ENCODE measurements around the gene SARM1.

Gene SARM1

DNA sequence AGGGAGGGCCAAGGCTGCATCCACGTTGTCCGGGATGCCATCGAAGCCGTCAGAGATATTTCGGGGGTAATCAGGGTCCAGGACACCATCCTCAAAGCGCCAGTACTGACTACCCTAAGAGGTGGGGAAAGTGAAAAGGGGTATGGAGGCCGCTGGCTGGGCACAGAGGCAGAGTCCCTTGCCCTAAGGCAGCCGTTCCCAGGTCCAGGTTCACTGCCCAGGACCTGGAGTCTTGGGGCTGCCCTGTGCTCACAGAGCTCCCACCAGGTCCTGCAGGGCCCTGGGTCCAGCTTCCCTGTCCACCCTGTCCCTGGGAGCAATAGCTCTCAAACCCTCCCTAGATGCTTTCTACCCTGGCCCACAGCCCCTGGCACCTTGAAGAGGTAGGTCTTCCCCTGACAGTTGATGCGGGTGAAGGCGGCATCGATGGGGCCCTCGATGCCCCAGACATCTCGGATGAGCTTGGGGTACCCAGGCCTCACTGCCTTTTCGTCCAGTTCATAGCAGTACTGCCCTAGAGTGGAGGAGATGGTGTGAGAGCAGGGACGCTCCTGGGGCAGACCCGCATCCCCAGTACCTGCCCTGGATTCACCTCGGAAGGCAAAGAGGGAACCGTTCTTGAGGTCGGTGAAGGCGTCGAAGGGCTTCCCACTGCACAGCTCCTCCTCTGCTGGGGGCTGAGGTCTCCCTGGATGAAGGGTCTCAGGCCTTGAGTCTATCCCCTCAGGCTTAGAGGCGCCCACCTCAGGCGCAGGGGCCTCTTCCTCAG lies 2.4 kb upstream of the SARM1 start:
- H2AK5ac ChIP-seq (ENCODE audit: low read depth, low read length): peak overlapping the region; percentile 86
- peaks cover 2 to 9% of the 10 kb centered on the region in 2 donors for H3K36me3 ChIP-seq (replicated peaks in 1 of 2; ENCODE audit: control insufficient read depth in 2 of 2, insufficient read depth in 2 of 2, low read length in 2 of 2)
- H3K14ac ChIP-seq (ENCODE audit: low read length): no peak overlapping the region
- no peak overlapping the region for H3K18ac ChIP-seq (ENCODE audit: low read length)
- no peak overlapping the region for H3K4ac ChIP-seq (ENCODE audit: low read length)
- H3K4me3 ChIP-seq (ENCODE audit: low read length in 2 of 2): no peak overlapping the region
- no peak overlapping the region for H3K23ac ChIP-seq (ENCODE audit: low read depth, low read length, poor library complexity)
- H3K27ac ChIP-seq (replicated peaks; ENCODE audit: low read length): no peak overlapping the region
- H2BK12ac ChIP-seq (ENCODE audit: low read length): no peak overlapping the region
- no peak overlapping the region for H3K9ac ChIP-seq (ENCODE audit: low read depth, low read length, poor library complexity)
- no peak overlapping the region for H2AFZ ChIP-seq (ENCODE audit: low read length)
- no peak overlapping the region for H2BK15ac ChIP-seq (ENCODE audit: low read length)
- H4K8ac ChIP-seq (ENCODE audit: low read depth, low read length): no peak overlapping the region
- H3K4me2 ChIP-seq (ENCODE audit: insufficient read depth, low read length, poor library complexity, severe bottlenecking): no peak overlapping the region
- no peak overlapping the region for H4K91ac ChIP-seq (ENCODE audit: low read depth, low read length, poor library complexity)
- DNase-seq (ENCODE audit: low spot score): no peak
- WGBS, 2 donors (ENCODE audit: extremely low coverage in 2 of 2, insufficient read length in 2 of 2, insufficient replicate concordance in 1 of 2): no CpG with 5 or more reads among the region's 23 CpGs
- H3K9me3 ChIP-seq (replicated peaks in 1 of 2; ENCODE audit: control insufficient read depth in 2 of 2, insufficient read depth in 1 of 2, low read depth in 1 of 2, low read length in 2 of 2): no peaks in the 10 kb centered on the region
- H3K27me3 ChIP-seq (ENCODE audit: control insufficient read depth in 3 of 3, insufficient read depth in 3 of 3, low read depth in 1 of 3, low read length in 3 of 3): peaks cover 0 to 16% (median 0%) of the 10 kb centered on the region in 3 experiments
- no peak overlapping the region for H2BK120ac ChIP-seq (ENCODE audit: low read depth, low read length)
- H3K4me1 ChIP-seq (ENCODE audit: control insufficient read depth in 2 of 2, insufficient read depth in 1 of 2, low read depth in 1 of 2, low read length in 2 of 2): peaks cover 24 to 25% of the 10 kb centered on the region in 2 donors
- H2BK5ac ChIP-seq (ENCODE audit: low read length): no peak overlapping the region
- no peaks in the 10 kb centered on the region for H3K79me1 ChIP-seq (ENCODE audit: low read depth, low read length)

DNA sequence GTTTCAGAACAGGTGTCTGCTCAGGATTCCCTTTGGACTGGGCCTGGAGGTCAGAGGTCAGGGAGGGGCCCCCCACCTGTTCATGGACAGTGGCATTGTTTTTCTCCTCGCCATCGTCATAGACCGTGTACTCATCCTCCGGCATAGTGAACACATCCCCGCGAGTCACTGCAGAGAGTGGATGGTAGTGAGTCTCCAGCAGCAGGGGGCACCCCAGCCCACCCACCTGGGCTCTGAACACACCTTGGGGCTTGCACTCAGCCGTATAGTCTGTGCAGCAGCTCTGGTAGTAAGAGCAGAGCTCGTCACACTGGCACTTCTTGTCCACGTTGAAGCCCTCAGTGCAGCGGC lies 1.8 kb upstream of the SARM1 start:
- H3K36me3 ChIP-seq (replicated peaks in 1 of 2; ENCODE audit: control insufficient read depth in 2 of 2, insufficient read depth in 2 of 2, low read length in 2 of 2): peaks cover under 1 to 10% of the 10 kb centered on the region in 2 donors
- H2AFZ ChIP-seq (ENCODE audit: low read length): peak overlapping the region; percentile 48
- H2BK15ac ChIP-seq (ENCODE audit: low read length): peak overlapping the region; percentile 69
- H3K27me3 ChIP-seq (ENCODE audit: control insufficient read depth in 3 of 3, insufficient read depth in 3 of 3, low read depth in 1 of 3, low read length in 3 of 3): peaks cover 0 to 16% (median 0%) of the 10 kb centered on the region in 3 experiments
- H3K4ac ChIP-seq (ENCODE audit: low read length): no peak overlapping the region
- H2BK5ac ChIP-seq (ENCODE audit: low read length): peak overlapping the region; percentile 47
- peak overlapping the region; percentile 6 for H3K14ac ChIP-seq (ENCODE audit: low read length)
- peak overlapping the region; percentile 64 for H3K27ac ChIP-seq (replicated peaks; ENCODE audit: low read length)
- H2AK5ac ChIP-seq (ENCODE audit: low read depth, low read length): peak overlapping the region; percentile 86
- peak overlapping the region; percentile 20 for H3K18ac ChIP-seq (ENCODE audit: low read length)
- H4K8ac ChIP-seq (ENCODE audit: low read depth, low read length): no peak overlapping the region
- no peak overlapping the region for H3K23ac ChIP-seq (ENCODE audit: low read depth, low read length, poor library complexity)
- WGBS, 2 donors (ENCODE audit: extremely low coverage in 2 of 2, insufficient read length in 2 of 2, insufficient replicate concordance in 1 of 2): no CpG with 5 or more reads among the region's 10 CpGs
- peaks cover 24 to 25% of the 10 kb centered on the region in 2 donors for H3K4me1 ChIP-seq (ENCODE audit: control insufficient read depth in 2 of 2, insufficient read depth in 1 of 2, low read depth in 1 of 2, low read length in 2 of 2)
- H3K9me3 ChIP-seq (replicated peaks in 1 of 2; ENCODE audit: control insufficient read depth in 2 of 2, insufficient read depth in 1 of 2, low read depth in 1 of 2, low read length in 2 of 2): no peaks in the 10 kb centered on the region
- H3K9ac ChIP-seq (ENCODE audit: low read depth, low read length, poor library complexity): no peak overlapping the region
- H3K79me1 ChIP-seq (ENCODE audit: low read depth, low read length): peaks cover 3% of the 10 kb centered on the region
- H2BK12ac ChIP-seq (ENCODE audit: low read length): no peak overlapping the region
- H3K4me2 ChIP-seq (ENCODE audit: insufficient read depth, low read length, poor library complexity, severe bottlenecking): no peak overlapping the region
- H4K91ac ChIP-seq (ENCODE audit: low read depth, low read length, poor library complexity): no peak overlapping the region
- H2BK120ac ChIP-seq (ENCODE audit: low read depth, low read length): no peak overlapping the region
- H3K4me3 ChIP-seq (ENCODE audit: low read length in 2 of 2): no peak overlapping the region
- DNase-seq (ENCODE audit: low spot score): no peak

DNA sequence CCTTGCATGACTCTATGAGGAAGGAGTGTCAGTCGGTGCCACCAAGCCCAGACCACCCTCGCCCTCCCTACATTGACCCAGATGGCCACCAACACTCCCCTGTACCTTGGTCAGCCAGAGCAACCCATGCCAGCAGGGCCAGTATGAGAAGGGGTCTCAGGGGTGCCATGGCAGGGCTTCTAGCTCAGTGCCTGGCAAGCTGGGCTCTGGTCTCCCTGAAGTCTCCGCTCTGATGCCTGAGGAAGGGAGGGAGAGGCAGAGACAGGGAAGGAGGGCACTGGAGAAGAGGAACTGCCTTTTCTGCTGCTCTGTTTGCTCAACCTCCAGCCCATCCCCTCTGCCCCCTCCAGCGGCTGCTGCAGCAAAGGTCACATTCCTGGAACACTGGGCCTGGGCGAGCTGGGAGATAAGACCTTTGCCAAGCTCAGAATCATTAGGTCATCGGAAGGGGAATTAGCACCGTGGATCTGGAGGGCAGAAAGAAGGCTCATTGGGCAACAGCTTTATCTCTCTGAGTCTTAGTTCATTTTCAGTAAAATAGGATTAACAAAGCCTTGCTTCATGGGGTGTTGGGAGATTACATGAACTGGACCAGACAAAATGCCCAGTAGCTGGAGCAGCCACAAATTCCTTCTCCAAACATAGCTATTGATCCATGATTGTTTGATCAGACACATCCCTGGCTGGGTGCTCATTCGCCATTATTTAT lies 1.3 kb upstream of the SARM1 start, which contains the start of gene VTN:
TSS of gene VTN (minus strand) at position 273 of the 709 bp plus-strand sequence. CDS start at position 169, 104 bp downstream.
- Histone ChIP-seq H3K4me1 (ENCODE audit: control insufficient read depth in 2 of 2, insufficient read depth in 1 of 2, low read depth in 1 of 2, low read length in 2 of 2) (peaks cover 24 to 25% of the 10 kb centered on the region in 2 donors), H3K27me3 (ENCODE audit: control insufficient read depth in 3 of 3, insufficient read depth in 3 of 3, low read depth in 1 of 3, low read length in 3 of 3) (peaks cover 0 to 16% (median 0%) of the 10 kb centered on the region in 3 experiments), H4K8ac (ENCODE audit: low read depth, low read length) (no peak within 1 kb of the TSS), H2BK120ac (ENCODE audit: low read depth, low read length) (no peak within 1 kb of the TSS), H3K36me3 (replicated peaks in 1 of 2; ENCODE audit: control insufficient read depth in 2 of 2, insufficient read depth in 2 of 2, low read length in 2 of 2) (peaks cover 0 to 8% of the 10 kb centered on the region in 2 donors), H3K14ac (ENCODE audit: low read length) (peak within 1 kb of the TSS; percentile 6), H2AFZ (ENCODE audit: low read length) (peak within 1 kb of the TSS; percentile 97), H3K4me2 (ENCODE audit: insufficient read depth, low read length, poor library complexity, severe bottlenecking) (peak within 1 kb of the TSS; percentile 41), H3K4ac (ENCODE audit: low read length) (no peak within 1 kb of the TSS), H3K79me1 (ENCODE audit: low read depth, low read length) (peaks cover 3% of the 10 kb centered on the region), H3K18ac (ENCODE audit: low read length) (peak within 1 kb of the TSS; percentile 20), H3K4me3 (ENCODE audit: low read length in 2 of 2) (peak within 1 kb of the TSS in 1 of 2 donors; percentile 97), H2BK12ac (ENCODE audit: low read length) (no peak within 1 kb of the TSS), H4K91ac (ENCODE audit: low read depth, low read length, poor library complexity) (peak within 1 kb of the TSS; percentile 11), H2BK15ac (ENCODE audit: low read length) (peak within 1 kb of the TSS; percentile 69), H3K23ac (ENCODE audit: low read depth, low read length, poor library complexity) (no peak within 1 kb of the TSS), H3K9ac (ENCODE audit: low read depth, low read length, poor library complexity) (no peak within 1 kb of the TSS), H3K9me3 (replicated peaks in 1 of 2; ENCODE audit: control insufficient read depth in 2 of 2, insufficient read depth in 1 of 2, low read depth in 1 of 2, low read length in 2 of 2) (no peaks in the 10 kb centered on the region), H3K27ac (replicated peaks; ENCODE audit: low read length) (peak within 1 kb of the TSS; percentile 64), H2BK5ac (ENCODE audit: low read length) (peak within 1 kb of the TSS; percentile 47), H2AK5ac (ENCODE audit: low read depth, low read length) (peak within 1 kb of the TSS; percentile 86)
- peak; percentile 58 for DNase-seq (ENCODE audit: low spot score)
- no CpG with 5 or more reads among the region's 8 CpGs for WGBS, 2 donors (ENCODE audit: extremely low coverage in 2 of 2, insufficient read length in 2 of 2, insufficient replicate concordance in 1 of 2)

DNA sequence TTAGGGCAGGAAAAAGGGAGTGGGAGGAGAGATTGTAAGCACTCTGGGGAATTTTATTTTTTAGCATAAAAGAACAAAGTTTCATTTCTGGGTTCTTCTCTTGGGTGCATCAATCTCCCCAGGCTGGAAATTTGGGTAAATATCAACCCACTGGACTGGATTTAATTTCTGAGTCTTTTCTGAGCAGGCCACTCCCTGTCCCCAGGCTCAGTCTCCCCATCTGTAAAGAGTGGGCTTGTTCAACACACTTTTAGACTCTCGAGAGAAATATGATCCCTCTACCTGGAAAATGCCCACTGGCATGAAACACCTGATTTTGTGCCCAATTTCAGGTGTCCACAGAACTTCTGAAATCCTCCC lies 770 bp upstream of the SARM1 start:
- Histone ChIP-seq H4K8ac (ENCODE audit: low read depth, low read length) (no peak overlapping the region), H2AFZ (ENCODE audit: low read length) (peak overlapping the region; percentile 97), H3K27me3 (ENCODE audit: control insufficient read depth in 3 of 3, insufficient read depth in 3 of 3, low read depth in 1 of 3, low read length in 3 of 3) (peaks cover 0 to 16% (median 0%) of the 10 kb centered on the region in 3 experiments), H3K27ac (replicated peaks; ENCODE audit: low read length) (peak overlapping the region; percentile 64), H2BK12ac (ENCODE audit: low read length) (no peak overlapping the region), H2BK15ac (ENCODE audit: low read length) (no peak overlapping the region), H3K9ac (ENCODE audit: low read depth, low read length, poor library complexity) (no peak overlapping the region), H3K4me3 (ENCODE audit: low read length in 2 of 2) (peak overlapping the region in 1 of 2 donors; percentile 97), H3K14ac (ENCODE audit: low read length) (no peak overlapping the region), H2BK5ac (ENCODE audit: low read length) (no peak overlapping the region), H2BK120ac (ENCODE audit: low read depth, low read length) (no peak overlapping the region), H3K23ac (ENCODE audit: low read depth, low read length, poor library complexity) (no peak overlapping the region), H3K79me1 (ENCODE audit: low read depth, low read length) (peaks cover 3% of the 10 kb centered on the region), H3K4me1 (ENCODE audit: control insufficient read depth in 2 of 2, insufficient read depth in 1 of 2, low read depth in 1 of 2, low read length in 2 of 2) (peaks cover 24 to 25% of the 10 kb centered on the region in 2 donors), H3K9me3 (replicated peaks in 1 of 2; ENCODE audit: control insufficient read depth in 2 of 2, insufficient read depth in 1 of 2, low read depth in 1 of 2, low read length in 2 of 2) (no peaks in the 10 kb centered on the region), H3K4ac (ENCODE audit: low read length) (no peak overlapping the region), H4K91ac (ENCODE audit: low read depth, low read length, poor library complexity) (no peak overlapping the region), H2AK5ac (ENCODE audit: low read depth, low read length) (no peak overlapping the region), H3K18ac (ENCODE audit: low read length) (no peak overlapping the region), H3K4me2 (ENCODE audit: insufficient read depth, low read length, poor library complexity, severe bottlenecking) (no peak overlapping the region), H3K36me3 (replicated peaks in 1 of 2; ENCODE audit: control insufficient read depth in 2 of 2, insufficient read depth in 2 of 2, low read length in 2 of 2) (peaks cover 0 to 8% of the 10 kb centered on the region in 2 donors)
- no CpG with 5 or more reads among the region's 1 CpG for WGBS, 2 donors (ENCODE audit: extremely low coverage in 2 of 2, insufficient read length in 2 of 2, insufficient replicate concordance in 1 of 2)
- no peak for DNase-seq (ENCODE audit: low spot score)

All from neuronal stem cell (in vitro differentiated cells).